GM12878 (cell line): Measurements from ENCODE around the gene KCNC1. TPM values are rescaled to one million over a fixed set of nuclear protein-coding genes. Genes with fewer than 3 reads are reported as not detected.

ENCODE experiments used
- ATAC-seq: fragments of 200-7000 bp; cut with Tn5 transposase; 3 replicates; pipeline ENCODE4 v1.9.1; 2020; ENCODE audit warnings: mild to moderate bottlenecking, moderate library complexity
- BruUV-seq: library from RNA; stranded (reverse); fragments of 400-500 nt; replicated peaks from 2 replicates; lab custom pipeline; 2021; lab: Mats Ljungman, UMichigan
- CTCF ChIA-PET: fragments of 300-600 bp; sonication (Branson Sonifier 250); formaldehyde crosslinking; extraction: SDS; loops from one replicate; lab custom pipeline; 2021; ENCODE audit warnings: inconsistent platforms; lab: Yijun Ruan, JAX
- POLR2A ChIA-PET: fragments of 350-600 bp; formaldehyde crosslinking; extraction: SDS; loops from one replicate; lab custom pipeline; 2021; ENCODE audit warnings: inconsistent platforms; lab: Charles Lee
- RAD21 ChIA-PET: fragments of 300-600 bp; sonication (Branson Sonifier 250); formaldehyde crosslinking; loops from one replicate; lab custom pipeline; 2023; ENCODE audit warnings: antibody characterized with exemption; ENCODE audit not compliant: unreplicated experiment; lab: Charles Lee
- SMC1A ChIA-PET: fragments of 300-600 bp; sonication (Branson Sonifier 250); formaldehyde crosslinking; loops from one replicate; lab custom pipeline; 2023; ENCODE audit not compliant: unreplicated experiment, uncharacterized antibody; lab: Charles Lee
- DNase-seq: peaks from one replicate; pipeline ENCODE4 v3.0.0-alpha.2; 2011; ENCODE audit warnings: low read depth, low spot score
- FAIRE-seq: peaks from 3 replicates; lab custom pipeline; 2011; peaks lifted over from hg19 to GRCh38; lab: Jason Lieb, UNC
- H2AFZ ChIP-seq: 2 replicates; pipeline ENCODE4 v1.6.0; 2011; ENCODE audit warnings: low read depth, low read length, control low read depth; ENCODE audit not compliant: control insufficient read depth
- H3K27ac ChIP-seq: 2 replicates; pipeline ENCODE4 v1.5.1; 2011; ENCODE audit warnings: control low read depth; ENCODE audit not compliant: control insufficient read depth, insufficient read depth
- H3K27me3 ChIP-seq, 2 experiments: replicated peaks in 1 of 2; 2 replicates each; pipeline versions ENCODE4 v1.6.0 to v1.6.1; 2011; ENCODE audit warnings: low read length in 1 of 2; ENCODE audit not compliant: control insufficient read depth in 2 of 2, insufficient read depth in 2 of 2
- H3K36me3 ChIP-seq, 2 experiments: 2 replicates each; pipeline ENCODE4 v1.5.1; 2011; ENCODE audit warnings: low read length in 1 of 2; ENCODE audit not compliant: control insufficient read depth in 2 of 2, insufficient read depth in 2 of 2
- H3K4me1 ChIP-seq: 2 replicates; pipeline ENCODE4 v1.6.1; 2011; ENCODE audit warnings: mild to moderate bottlenecking, low read length, moderate library complexity, mixed read lengths; ENCODE audit not compliant: control insufficient read depth, insufficient read depth
- H3K4me2 ChIP-seq: 2 replicates; pipeline ENCODE4 v1.6.0; 2011; ENCODE audit warnings: control low read depth; ENCODE audit not compliant: control insufficient read depth, insufficient read depth
- H3K4me3 ChIP-seq: fragments of 200-600 bp; sonication (generic); 2 replicates; pipeline ENCODE4 v1.5.1; 2016
- H3K79me2 ChIP-seq: 2 replicates; pipeline ENCODE4 v1.6.0; 2011; ENCODE audit warnings: low read length; ENCODE audit not compliant: control insufficient read depth, insufficient read depth
- H3K9ac ChIP-seq: 2 replicates; pipeline ENCODE4 v1.8.0; 2011; ENCODE audit warnings: low read length, control low read depth, mixed read lengths; ENCODE audit not compliant: control insufficient read depth, insufficient read depth
- H3K9me3 ChIP-seq: replicated peaks from 3 replicates; pipeline ENCODE4 v1.5.1; 2011; ENCODE audit warnings: mild to moderate bottlenecking, low read length; ENCODE audit not compliant: control insufficient read depth, insufficient read depth
- H4K20me1 ChIP-seq: 2 replicates; pipeline ENCODE4 v1.6.0; 2011; ENCODE audit not compliant: control insufficient read depth, insufficient read depth
- BHLHE40 ChIP-seq, 2 experiments: fragments of 450-650 bp in 1 of 2; IDR thresholded peaks; 2 replicates each; pipeline ENCODE4 v1.6.1; 2011 to 2017; ENCODE audit warnings: low read depth in 2 of 2, borderline replicate concordance in 1 of 2, improper control_type of control experiment in 1 of 2, low read length in 1 of 2, mild to moderate bottlenecking in 1 of 2
- FOXM1 ChIP-seq: IDR thresholded peaks from 2 replicates; pipeline ENCODE4 v1.6.1; 2012; ENCODE audit warnings: low read depth, mild to moderate bottlenecking, inconsistent platforms, low read length, moderate library complexity
- YY1 ChIP-seq: IDR thresholded peaks from 2 replicates; pipeline ENCODE4 v1.6.1; 2011; ENCODE audit warnings: low read depth, mild to moderate bottlenecking, low read length
- ZNF24 ChIP-seq: fragments of 450-650 bp; IDR thresholded peaks from 2 replicates; pipeline ENCODE4 v1.6.1; 2017; ENCODE audit warnings: antibody characterized with exemption, mild to moderate bottlenecking
- ZNF274 ChIP-seq: IDR thresholded peaks from one replicate; pipeline ENCODE4 v1.8.0; 2011; ENCODE audit not compliant: insufficient read length, insufficient read depth
- WGBS: methylation state at CpG from one replicate; pipeline ENCODE4 v1.1.6; 2016; ENCODE audit warnings: low lambda C conversion rate; ENCODE audit not compliant: insufficient replicate concordance, insufficient coverage; ENCODE audit errors: missing lambda C conversion rate; 5-methylcytosine and 5-hydroxymethylcytosine counted together
- in situ Hi-C: fragments of 300-500 bp; cut with MboI; formaldehyde crosslinking; loops from 9 replicates; pipeline ENCODE4 v1.14.3; 2018; ENCODE audit warnings: mixed read lengths
- intact Hi-C: fragments of 100-400 bp; cut with micrococcal nuclease; formaldehyde crosslinking; loops from one replicate; pipeline ENCODE4 v1.14.2; 2022; ENCODE audit not compliant: unreplicated experiment
- polyA plus RNA-seq, 11 experiments: library from polyadenylated mRNA; depleted of rRNA in 4 of 11; unstranded in 6 of 11; stranded (reverse) in 5 of 11; fragments of >200 nt; fragmentation: Nextera tagmentation in 4 of 11; fragmentation: Illumina TruSeq in 1 of 11; extraction: Ambion mirVana in 4 of 11; extraction: Trizol in 1 of 11; gene quantifications; 1 replicate in 1 of 11; 2 replicates in 10 of 11; pipeline versions ENCODE4 v1.2.1 to v1.2.3, GENCODE V29; 2011 to 2016; ENCODE audit warnings: inconsistent platforms in 2 of 11, missing spikeins in 2 of 11, low read depth in 1 of 11
- total RNA-seq, 4 experiments: library from RNA; depleted of rRNA in 3 of 4; stranded (reverse); fragments of >200 nt in 3 of 4; fragmentation: Illumina TruSeq in 1 of 4; extraction: Trizol in 1 of 4; gene quantifications; 2 replicates each; pipeline versions ENCODE4 v1.2.1 to v1.2.3, GENCODE V29; 2013 to 2021
- TF ChIP-seq, protein P1 (sequence below): fragments of 450-650 bp; IDR thresholded peaks from 2 replicates; pipeline ENCODE4 v1.6.1; 2018; ENCODE audit warnings: borderline replicate concordance, mild to moderate bottlenecking; ENCODE audit not compliant: partially characterized antibody
- TF ChIP-seq, protein P2 (sequence below): fragments of 450-650 bp; conservative IDR thresholded peaks from 2 replicates; pipeline ENCODE4 v1.6.1; 2017; ENCODE audit warnings: mild to moderate bottlenecking, moderate library complexity
- TF ChIP-seq, protein P3 (sequence below): fragments of 450-650 bp; IDR thresholded peaks from 2 replicates; pipeline ENCODE4 v1.6.1; 2017; ENCODE audit warnings: antibody characterized with exemption, mild to moderate bottlenecking, moderate library complexity
- TF ChIP-seq, protein P4 (sequence below): fragments of 450-650 bp; formaldehyde crosslinking; IDR thresholded peaks from 2 replicates; pipeline ENCODE4 v1.4.0; 2020; ENCODE audit warnings: mild to moderate bottlenecking, moderate library complexity

Gene KCNC1
- total and polyA plus RNA-seq, 10 of the 15 experiments (the other 5 are each of a cell fraction or from before 2014, with no cell fraction given): 0.27 to 0.34 TPM; not detected in 8

DNA sequence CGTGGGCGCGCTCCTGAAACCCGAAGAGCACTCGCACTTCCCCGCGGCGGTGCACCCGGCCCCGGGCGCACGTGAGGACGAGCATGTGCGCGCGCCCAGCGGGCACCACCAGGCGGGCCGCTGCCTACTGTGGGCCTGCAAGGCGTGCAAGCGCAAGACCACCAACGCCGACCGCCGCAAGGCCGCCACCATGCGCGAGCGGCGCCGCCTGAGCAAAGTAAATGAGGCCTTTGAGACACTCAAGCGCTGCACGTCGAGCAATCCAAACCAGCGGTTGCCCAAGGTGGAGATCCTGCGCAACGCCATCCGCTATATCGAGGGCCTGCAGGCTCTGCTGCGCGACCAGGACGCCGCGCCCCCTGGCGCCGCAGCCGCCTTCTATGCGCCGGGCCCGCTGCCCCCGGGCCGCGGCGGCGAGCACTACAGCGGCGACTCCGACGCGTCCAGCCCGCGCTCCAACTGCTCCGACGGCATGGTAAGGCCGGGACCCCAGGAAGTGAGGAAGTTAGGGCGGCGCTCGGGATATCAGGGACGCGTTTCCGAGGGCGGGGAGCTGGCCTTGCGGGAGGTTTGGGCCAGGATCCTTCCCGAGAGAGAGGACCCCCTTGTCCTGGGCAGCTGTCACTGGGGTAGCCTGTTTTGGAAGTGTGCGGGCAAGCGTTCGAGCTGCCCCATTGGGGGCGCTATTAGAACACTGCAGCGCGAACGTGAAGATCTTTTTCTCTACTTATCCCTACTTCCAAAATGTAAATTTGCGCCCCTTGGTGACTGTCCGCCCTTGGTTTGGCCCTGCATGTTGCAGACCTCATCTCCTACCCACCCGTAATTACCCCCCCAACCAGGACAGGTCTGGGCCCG lies 14.4 kb upstream of the KCNC1 start (continued):
- TF ChIP-seq, protein P1, sequence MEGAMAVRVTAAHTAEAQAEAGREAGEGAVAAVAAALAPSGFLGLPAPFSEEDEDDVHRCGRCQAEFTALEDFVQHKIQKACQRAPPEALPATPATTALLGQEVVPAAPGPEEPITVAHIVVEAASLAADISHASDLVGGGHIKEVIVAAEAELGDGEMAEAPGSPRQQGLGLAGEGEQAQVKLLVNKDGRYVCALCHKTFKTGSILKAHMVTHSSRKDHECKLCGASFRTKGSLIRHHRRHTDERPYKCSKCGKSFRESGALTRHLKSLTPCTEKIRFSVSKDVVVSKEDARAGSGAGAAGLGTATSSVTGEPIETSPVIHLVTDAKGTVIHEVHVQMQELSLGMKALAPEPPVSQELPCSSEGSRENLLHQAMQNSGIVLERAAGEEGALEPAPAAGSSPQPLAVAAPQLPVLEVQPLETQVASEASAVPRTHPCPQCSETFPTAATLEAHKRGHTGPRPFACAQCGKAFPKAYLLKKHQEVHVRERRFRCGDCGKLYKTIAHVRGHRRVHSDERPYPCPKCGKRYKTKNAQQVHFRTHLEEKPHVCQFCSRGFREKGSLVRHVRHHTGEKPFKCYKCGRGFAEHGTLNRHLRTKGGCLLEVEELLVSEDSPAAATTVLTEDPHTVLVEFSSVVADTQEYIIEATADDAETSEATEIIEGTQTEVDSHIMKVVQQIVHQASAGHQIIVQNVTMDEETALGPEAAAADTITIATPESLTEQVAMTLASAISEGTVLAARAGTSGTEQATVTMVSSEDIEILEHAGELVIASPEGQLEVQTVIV: no peak
- no peak for TF ChIP-seq FOXM1

DNA sequence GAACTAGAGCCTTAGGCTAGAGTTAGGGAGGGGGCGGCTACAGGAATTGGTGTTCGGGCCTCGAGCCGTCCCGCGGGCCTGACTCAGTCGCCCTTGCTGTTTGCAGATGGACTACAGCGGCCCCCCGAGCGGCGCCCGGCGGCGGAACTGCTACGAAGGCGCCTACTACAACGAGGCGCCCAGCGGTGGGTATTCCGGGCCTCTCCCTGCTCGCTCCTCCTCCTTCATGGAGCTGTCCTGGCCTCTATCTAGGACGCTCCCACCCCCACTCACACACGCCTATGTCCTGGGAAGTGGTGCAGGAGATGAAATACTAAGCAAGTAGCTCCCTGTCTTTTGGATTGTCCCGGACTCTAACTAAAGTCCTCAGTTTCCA lies 13.8 kb upstream of the KCNC1 start:
- intact Hi-C loops: no loop called here
- TF ChIP-seq ZNF274 (no peak), BHLHE40 (IDR thresholded peaks at IDR 0.05; ENCODE audit: borderline replicate concordance in 1 of 2, low read depth in 2 of 2, low read length in 1 of 2) (no peak), YY1 (no peak), ZNF24 (no peak)
- TF ChIP-seq, protein P2, sequence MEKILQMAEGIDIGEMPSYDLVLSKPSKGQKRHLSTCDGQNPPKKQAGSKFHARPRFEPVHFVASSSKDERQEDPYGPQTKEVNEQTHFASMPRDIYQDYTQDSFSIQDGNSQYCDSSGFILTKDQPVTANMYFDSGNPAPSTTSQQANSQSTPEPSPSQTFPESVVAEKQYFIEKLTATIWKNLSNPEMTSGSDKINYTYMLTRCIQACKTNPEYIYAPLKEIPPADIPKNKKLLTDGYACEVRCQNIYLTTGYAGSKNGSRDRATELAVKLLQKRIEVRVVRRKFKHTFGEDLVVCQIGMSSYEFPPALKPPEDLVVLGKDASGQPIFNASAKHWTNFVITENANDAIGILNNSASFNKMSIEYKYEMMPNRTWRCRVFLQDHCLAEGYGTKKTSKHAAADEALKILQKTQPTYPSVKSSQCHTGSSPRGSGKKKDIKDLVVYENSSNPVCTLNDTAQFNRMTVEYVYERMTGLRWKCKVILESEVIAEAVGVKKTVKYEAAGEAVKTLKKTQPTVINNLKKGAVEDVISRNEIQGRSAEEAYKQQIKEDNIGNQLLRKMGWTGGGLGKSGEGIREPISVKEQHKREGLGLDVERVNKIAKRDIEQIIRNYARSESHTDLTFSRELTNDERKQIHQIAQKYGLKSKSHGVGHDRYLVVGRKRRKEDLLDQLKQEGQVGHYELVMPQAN: no peak
- TF ChIP-seq, protein P3, sequence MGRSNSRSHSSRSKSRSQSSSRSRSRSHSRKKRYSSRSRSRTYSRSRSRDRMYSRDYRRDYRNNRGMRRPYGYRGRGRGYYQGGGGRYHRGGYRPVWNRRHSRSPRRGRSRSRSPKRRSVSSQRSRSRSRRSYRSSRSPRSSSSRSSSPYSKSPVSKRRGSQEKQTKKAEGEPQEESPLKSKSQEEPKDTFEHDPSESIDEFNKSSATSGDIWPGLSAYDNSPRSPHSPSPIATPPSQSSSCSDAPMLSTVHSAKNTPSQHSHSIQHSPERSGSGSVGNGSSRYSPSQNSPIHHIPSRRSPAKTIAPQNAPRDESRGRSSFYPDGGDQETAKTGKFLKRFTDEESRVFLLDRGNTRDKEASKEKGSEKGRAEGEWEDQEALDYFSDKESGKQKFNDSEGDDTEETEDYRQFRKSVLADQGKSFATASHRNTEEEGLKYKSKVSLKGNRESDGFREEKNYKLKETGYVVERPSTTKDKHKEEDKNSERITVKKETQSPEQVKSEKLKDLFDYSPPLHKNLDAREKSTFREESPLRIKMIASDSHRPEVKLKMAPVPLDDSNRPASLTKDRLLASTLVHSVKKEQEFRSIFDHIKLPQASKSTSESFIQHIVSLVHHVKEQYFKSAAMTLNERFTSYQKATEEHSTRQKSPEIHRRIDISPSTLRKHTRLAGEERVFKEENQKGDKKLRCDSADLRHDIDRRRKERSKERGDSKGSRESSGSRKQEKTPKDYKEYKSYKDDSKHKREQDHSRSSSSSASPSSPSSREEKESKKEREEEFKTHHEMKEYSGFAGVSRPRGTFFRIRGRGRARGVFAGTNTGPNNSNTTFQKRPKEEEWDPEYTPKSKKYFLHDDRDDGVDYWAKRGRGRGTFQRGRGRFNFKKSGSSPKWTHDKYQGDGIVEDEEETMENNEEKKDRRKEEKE: no peak
- TF ChIP-seq, protein P4, sequence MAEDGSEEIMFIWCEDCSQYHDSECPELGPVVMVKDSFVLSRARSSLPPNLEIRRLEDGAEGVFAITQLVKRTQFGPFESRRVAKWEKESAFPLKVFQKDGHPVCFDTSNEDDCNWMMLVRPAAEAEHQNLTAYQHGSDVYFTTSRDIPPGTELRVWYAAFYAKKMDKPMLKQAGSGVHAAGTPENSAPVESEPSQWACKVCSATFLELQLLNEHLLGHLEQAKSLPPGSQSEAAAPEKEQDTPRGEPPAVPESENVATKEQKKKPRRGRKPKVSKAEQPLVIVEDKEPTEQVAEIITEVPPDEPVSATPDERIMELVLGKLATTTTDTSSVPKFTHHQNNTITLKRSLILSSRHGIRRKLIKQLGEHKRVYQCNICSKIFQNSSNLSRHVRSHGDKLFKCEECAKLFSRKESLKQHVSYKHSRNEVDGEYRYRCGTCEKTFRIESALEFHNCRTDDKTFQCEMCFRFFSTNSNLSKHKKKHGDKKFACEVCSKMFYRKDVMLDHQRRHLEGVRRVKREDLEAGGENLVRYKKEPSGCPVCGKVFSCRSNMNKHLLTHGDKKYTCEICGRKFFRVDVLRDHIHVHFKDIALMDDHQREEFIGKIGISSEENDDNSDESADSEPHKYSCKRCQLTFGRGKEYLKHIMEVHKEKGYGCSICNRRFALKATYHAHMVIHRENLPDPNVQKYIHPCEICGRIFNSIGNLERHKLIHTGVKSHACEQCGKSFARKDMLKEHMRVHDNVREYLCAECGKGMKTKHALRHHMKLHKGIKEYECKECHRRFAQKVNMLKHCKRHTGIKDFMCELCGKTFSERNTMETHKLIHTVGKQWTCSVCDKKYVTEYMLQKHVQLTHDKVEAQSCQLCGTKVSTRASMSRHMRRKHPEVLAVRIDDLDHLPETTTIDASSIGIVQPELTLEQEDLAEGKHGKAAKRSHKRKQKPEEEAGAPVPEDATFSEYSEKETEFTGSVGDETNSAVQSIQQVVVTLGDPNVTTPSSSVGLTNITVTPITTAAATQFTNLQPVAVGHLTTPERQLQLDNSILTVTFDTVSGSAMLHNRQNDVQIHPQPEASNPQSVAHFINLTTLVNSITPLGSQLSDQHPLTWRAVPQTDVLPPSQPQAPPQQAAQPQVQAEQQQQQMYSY: no peak

More for the DNA sequence above, 13.8 kb upstream of the KCNC1 start:
- Histone ChIP-seq H3K4me1 (no peaks in the 10 kb centered on the region), H3K9me3 (no peaks in the 10 kb centered on the region), H3K27me3 (peaks cover 5% of the 10 kb centered on the region in 2 experiments; a peak in 3 of 4 replicates), H3K36me3 (no peaks in the 10 kb centered on the region), H3K27ac (no peak overlapping the region), H3K9ac (no peak overlapping the region), H3K4me3 (no peak overlapping the region), H3K4me2 (no peak overlapping the region), H4K20me1 (no peaks in the 10 kb centered on the region), H2AFZ (no peak overlapping the region), H3K79me2 (no peaks in the 10 kb centered on the region)
- in situ Hi-C loops: no loop called here
- ATAC-seq (no peak), DNase-seq (no peak), FAIRE-seq (no peak)
- RAD21 ChIA-PET: no interaction called here
- SMC1A ChIA-PET: no interaction called here
- CTCF ChIA-PET: interaction anchor here (1.4 kb wide), 1 partner anchor 9 kb away, joined by 3 read pairs; no protein-coding TSS in a partner anchor
- 28% methylated on average over 17 of the region's 24 CpGs for WGBS
- BruUV-seq: no TSS peak
- POLR2A ChIA-PET: no interaction called here
